ENCODE measurements around the gene SEZ6. TPM values are rescaled to one million over a fixed set of nuclear protein-coding genes. Genes with fewer than 3 reads are reported as not detected.

Gene SEZ6
- total RNA-seq, 3 donors from 2014 or later = 0.31 to 1.0 TPM; not detected in 1

GRCh38 chr17:29043539-29044145 is 37.8 kb upstream of the SEZ6 start:
- intact Hi-C loops (cut with DNase I, micrococcal nuclease) = no loop called here

DNA sequence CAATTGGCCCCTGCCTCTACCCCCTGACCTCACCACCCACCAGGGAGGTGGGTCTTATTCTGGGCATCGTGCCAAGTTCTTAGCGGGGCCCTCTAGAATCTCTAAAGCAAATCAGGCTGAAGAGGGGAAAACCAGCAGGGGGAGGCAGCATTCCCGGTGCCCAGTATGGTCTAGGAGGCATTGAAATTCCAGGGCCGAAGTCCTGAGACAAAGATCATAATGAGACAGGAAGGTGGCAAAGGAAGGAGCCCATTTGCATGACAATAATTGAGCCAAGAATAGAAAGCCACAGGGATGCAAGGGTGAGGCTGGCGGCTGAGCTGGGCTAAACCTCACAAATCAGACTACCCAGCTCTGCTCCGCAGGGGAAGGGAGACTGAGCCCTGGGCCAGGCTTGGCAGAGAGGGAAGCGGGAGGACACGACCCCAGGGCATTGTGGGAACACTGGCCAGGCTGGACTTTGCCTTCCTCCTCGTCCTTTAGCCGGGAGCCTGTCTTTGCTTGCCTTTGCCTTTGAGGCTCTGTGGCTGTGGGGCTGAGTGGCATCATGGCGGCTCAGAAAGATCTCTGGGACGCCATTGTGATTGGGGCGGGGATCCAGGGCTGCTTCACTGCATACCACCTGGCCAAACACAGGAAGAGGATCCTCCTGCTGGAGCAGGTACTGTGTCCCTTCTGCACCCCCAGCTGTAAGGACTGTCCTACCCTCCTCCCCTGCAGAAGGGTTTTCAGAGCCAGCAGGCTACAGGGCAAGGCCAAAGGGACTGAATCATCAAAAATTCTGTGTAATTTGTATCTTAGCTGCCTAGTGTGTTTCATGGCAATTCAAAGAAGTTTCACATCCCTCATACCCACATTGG is 37.1 kb upstream of the SEZ6 start, which contains the start of gene PIPOX:
Gene PIPOX, plus strand, starts transcription at position 463 of the 860 bp plus-strand sequence. Its CDS starts 85 bp downstream, at position 548.
- Histone ChIP-seq H3K9me3 (no peaks in the 10 kb centered on the region), H3K4me1 (ENCODE audit: low read depth) (no peaks in the 10 kb centered on the region), H3K4me3 (no peak within 1 kb of the TSS), H3K36me3 (ENCODE audit: low read depth) (no peaks in the 10 kb centered on the region)
- intact Hi-C loops (cut with DNase I, micrococcal nuclease) = no loop called here
- DNase-seq (peak in 1 of 3 donors; percentile 13), ATAC-seq (peak; percentile 45)
- TF ChIP-seq, protein P1, sequence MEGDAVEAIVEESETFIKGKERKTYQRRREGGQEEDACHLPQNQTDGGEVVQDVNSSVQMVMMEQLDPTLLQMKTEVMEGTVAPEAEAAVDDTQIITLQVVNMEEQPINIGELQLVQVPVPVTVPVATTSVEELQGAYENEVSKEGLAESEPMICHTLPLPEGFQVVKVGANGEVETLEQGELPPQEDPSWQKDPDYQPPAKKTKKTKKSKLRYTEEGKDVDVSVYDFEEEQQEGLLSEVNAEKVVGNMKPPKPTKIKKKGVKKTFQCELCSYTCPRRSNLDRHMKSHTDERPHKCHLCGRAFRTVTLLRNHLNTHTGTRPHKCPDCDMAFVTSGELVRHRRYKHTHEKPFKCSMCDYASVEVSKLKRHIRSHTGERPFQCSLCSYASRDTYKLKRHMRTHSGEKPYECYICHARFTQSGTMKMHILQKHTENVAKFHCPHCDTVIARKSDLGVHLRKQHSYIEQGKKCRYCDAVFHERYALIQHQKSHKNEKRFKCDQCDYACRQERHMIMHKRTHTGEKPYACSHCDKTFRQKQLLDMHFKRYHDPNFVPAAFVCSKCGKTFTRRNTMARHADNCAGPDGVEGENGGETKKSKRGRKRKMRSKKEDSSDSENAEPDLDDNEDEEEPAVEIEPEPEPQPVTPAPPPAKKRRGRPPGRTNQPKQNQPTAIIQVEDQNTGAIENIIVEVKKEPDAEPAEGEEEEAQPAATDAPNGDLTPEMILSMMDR (IDR thresholded peaks at IDR 0.05) = no peak

More at GRCh38 chr17:29043539-29044145, 37.8 kb upstream of the SEZ6 start:
- ATAC-seq (peak; percentile 32), DNase-seq (no peak)
- Histone ChIP-seq H3K36me3 (ENCODE audit: low read depth) (no peaks in the 10 kb centered on the region), H3K4me1 (ENCODE audit: low read depth) (no peaks in the 10 kb centered on the region), H3K9me3 (no peaks in the 10 kb centered on the region), H3K4me3 (no peak overlapping the region)
- TF ChIP-seq, protein P1 (IDR thresholded peaks at IDR 0.05) = no peak

- Histone ChIP-seq H3K4me3 (no peak overlapping the region), H3K9me3 (no peaks in the 10 kb centered on the region), H3K4me1 (ENCODE audit: low read depth) (no peaks in the 10 kb centered on the region), H3K36me3 (ENCODE audit: low read depth) (no peaks in the 10 kb centered on the region)
- ATAC-seq = no peak
- intact Hi-C loops (cut with DNase I, micrococcal nuclease) = no loop called here
- no peak for DNase-seq
- TF ChIP-seq, protein P1 (IDR thresholded peaks at IDR 0.05) = no peak
Observed at GRCh38 chr17:29042026-29042678, 36.3 kb upstream of the SEZ6 start.

GRCh38 chr17:29041571-29041970 is 35.7 kb upstream of the SEZ6 start:
- TF ChIP-seq, protein P1 (IDR thresholded peaks at IDR 0.05) = no peak

DNA sequence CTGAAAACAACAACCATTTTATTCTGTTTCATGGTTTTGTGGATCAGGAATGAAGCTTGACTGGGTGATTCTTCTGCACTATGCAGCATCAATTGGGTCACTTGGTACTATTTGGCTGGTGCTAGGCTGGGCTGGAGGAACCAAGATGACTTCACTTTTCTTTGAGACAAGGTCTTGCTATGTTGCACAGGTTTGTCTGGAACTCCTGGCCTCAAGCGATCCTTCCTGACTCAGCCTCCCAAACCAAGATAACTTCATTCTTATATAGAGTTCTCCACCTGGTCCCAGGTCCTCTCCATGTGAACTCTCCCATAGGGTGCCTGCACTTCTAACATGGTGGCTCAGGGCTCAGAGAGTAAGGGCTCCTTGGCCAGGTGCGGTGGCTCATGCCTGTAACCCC is 35.3 kb upstream of the SEZ6 start:
- no peak for DNase-seq
- TF ChIP-seq, protein P1 (IDR thresholded peaks at IDR 0.05) = no peak
- no peaks in the 10 kb centered on the region for H3K36me3 ChIP-seq (ENCODE audit: low read depth)
- no peak overlapping the region for H3K4me3 ChIP-seq
- no peaks in the 10 kb centered on the region for H3K9me3 ChIP-seq
- no peak for ATAC-seq
- no peaks in the 10 kb centered on the region for H3K4me1 ChIP-seq (ENCODE audit: low read depth)
- intact Hi-C loops (cut with DNase I, micrococcal nuclease) = no loop called here

More at GRCh38 chr17:29041571-29041970, 35.7 kb upstream of the SEZ6 start:
- H3K4me1 ChIP-seq (ENCODE audit: low read depth) = no peaks in the 10 kb centered on the region
- no peaks in the 10 kb centered on the region for H3K36me3 ChIP-seq (ENCODE audit: low read depth)
- H3K9me3 ChIP-seq = no peaks in the 10 kb centered on the region
- ATAC-seq (no peak), DNase-seq (no peak)
- H3K4me3 ChIP-seq = no peak overlapping the region
- intact Hi-C loops (cut with DNase I, micrococcal nuclease) = no loop called here
